A673 (cell line): Measurements from ENCODE around the gene COQ5. TPM values are rescaled to one million over a fixed set of nuclear protein-coding genes. Genes with fewer than 3 reads are reported as not detected.

Experiments used
- BruUV-seq: library from RNA; stranded (reverse); fragments of 400-500 nt; replicated peaks from 2 replicates; lab custom pipeline; 2021; lab: Mats Ljungman, UMichigan
- CTCF ChIA-PET: fragments of 300-600 bp; sonication (Branson Sonifier 250); formaldehyde crosslinking; loops from one replicate; lab custom pipeline; 2022; ENCODE audit warnings: antibody characterized with exemption; lab: Charles Lee
- POLR2A ChIA-PET: fragments of 300-600 bp; sonication (Branson Sonifier 250); formaldehyde crosslinking; loops from one replicate; lab custom pipeline; 2022; ENCODE audit warnings: antibody characterized with exemption; ENCODE audit not compliant: low non-redundant PET; lab: Charles Lee
- DNase-seq: peaks from one replicate; pipeline ENCODE4 v3.0.0-alpha.2; 2015; ENCODE audit warnings: low spot score
- H3K27ac ChIP-seq: fragments of 200-600 bp; sonication (generic); 2 replicates; pipeline ENCODE4 v1.5.1; 2016; ENCODE audit warnings: mixed run types, low read depth, mild to moderate bottlenecking, mixed read lengths, antibody characterized with exemption, low read length; ENCODE audit not compliant: poor library complexity, severe bottlenecking
- H3K27me3 ChIP-seq: fragments of 200-600 bp; sonication (generic); replicated peaks from 2 replicates; pipeline ENCODE4 v1.6.1; 2017; ENCODE audit warnings: mixed run types, low read depth, mild to moderate bottlenecking, mixed read lengths, antibody characterized with exemption, low read length; ENCODE audit not compliant: insufficient read depth, poor library complexity
- H3K36me3 ChIP-seq: fragments of 200-600 bp; sonication (generic); 2 replicates; pipeline ENCODE4 v1.6.1; 2016; ENCODE audit warnings: mixed run types, mild to moderate bottlenecking, mixed read lengths, antibody characterized with exemption, low read length; ENCODE audit not compliant: insufficient read depth, poor library complexity, severe bottlenecking
- H3K4me1 ChIP-seq: fragments of 200-600 bp; sonication (generic); 2 replicates; pipeline ENCODE4 v1.6.1; 2017; ENCODE audit warnings: mixed run types, mild to moderate bottlenecking, mixed read lengths, antibody characterized with exemption, low read length; ENCODE audit not compliant: insufficient read depth, poor library complexity, severe bottlenecking
- H3K4me3 ChIP-seq: fragments of 200-600 bp; sonication (generic); 2 replicates; pipeline ENCODE4 v1.5.1; 2016; ENCODE audit warnings: low read depth, mixed run types, mild to moderate bottlenecking, mixed read lengths, low read length; ENCODE audit not compliant: poor library complexity, severe bottlenecking
- H3K9me3 ChIP-seq: fragments of 200-600 bp; sonication (generic); 2 replicates; pipeline ENCODE4 v1.6.1; 2016; ENCODE audit warnings: mixed run types, low read depth, mild to moderate bottlenecking, mixed read lengths, antibody characterized with exemption, low read length; ENCODE audit not compliant: poor library complexity, severe bottlenecking
- CTCF ChIP-seq: fragments of 300-800, 200-600 bp; sonication (generic); conservative IDR thresholded peaks from 2 replicates; pipeline ENCODE4 v1.5.1; 2017; ENCODE audit warnings: low read depth, mild to moderate bottlenecking, antibody characterized with exemption, low read length, moderate library complexity, mixed read lengths
- EZH2 ChIP-seq: fragments of 200-600 bp; sonication (generic); IDR thresholded peaks from 2 replicates; pipeline ENCODE4 v1.6.1; 2017; ENCODE audit warnings: borderline replicate concordance, low read depth, mild to moderate bottlenecking, mixed read lengths, antibody characterized with exemption, low read length; ENCODE audit not compliant: poor library complexity, severe bottlenecking
- intact Hi-C: fragments of 100-400 bp; cut with micrococcal nuclease; formaldehyde crosslinking; loops from one replicate; pipeline ENCODE4 v1.10.0; 2022; ENCODE audit not compliant: unreplicated experiment
- total RNA-seq: library from RNA; stranded (reverse); gene quantifications from 2 replicates; pipeline ENCODE4 v1.2.3, GENCODE V29; 2021

The COQ5 gene
- total RNA-seq, 1 experiment from 2014 or later = 36.5 TPM

- H3K9me3 ChIP-seq = no peaks in the 10 kb centered on the region
- TF ChIP-seq CTCF (no peak), EZH2 (no peak)
- no peak overlapping the region for H3K4me3 ChIP-seq
- POLR2A ChIA-PET = no interaction called here
- intact Hi-C loops = no loop called here
- no peaks in the 10 kb centered on the region for H3K4me1 ChIP-seq
- BruUV-seq = TSS peak; percentile 7
- CTCF ChIA-PET = no interaction called here
- no peaks in the 10 kb centered on the region for H3K27me3 ChIP-seq
- DNase-seq = no peak
- H3K36me3 ChIP-seq = peaks cover 97% of the 10 kb centered on the region
- H3K27ac ChIP-seq = no peak overlapping the region
These were observed 68.8 kb downstream of the COQ5 start for GRCh38 chr12:120460157-120460556.

- intact Hi-C loops = no loop called here
- H3K4me3 ChIP-seq = no peak overlapping the region
- ChIA-PET CTCF (interaction anchor here (0.6 kb wide), 1 partner anchor 59 kb away, joined by 9 read pairs; no protein-coding TSS in a partner anchor), POLR2A (no interaction called here)
- H3K9me3 ChIP-seq = no peaks in the 10 kb centered on the region
- peak; percentile 43; the same call in 1 of the 2 replicates for TF ChIP-seq CTCF
- TF ChIP-seq EZH2 = no peak
- H3K27me3 ChIP-seq = no peaks in the 10 kb centered on the region
- no TSS peak for BruUV-seq
- DNase-seq = no peak
- peaks cover 87% of the 10 kb centered on the region for H3K36me3 ChIP-seq
- H3K4me1 ChIP-seq = no peaks in the 10 kb centered on the region
- H3K27ac ChIP-seq = no peak overlapping the region
These were observed 71.8 kb downstream of the COQ5 start for GRCh38 chr12:120457133-120457532.

GRCh38 chr12:120455302-120455701 is 73.7 kb downstream of the COQ5 start:
- H3K9me3 ChIP-seq = no peaks in the 10 kb centered on the region
- ChIA-PET CTCF (no interaction called here), POLR2A (no interaction called here)
- H3K36me3 ChIP-seq = peaks cover 72% of the 10 kb centered on the region
- intact Hi-C loops = no loop called here
- no peaks in the 10 kb centered on the region for H3K27me3 ChIP-seq
- no peaks in the 10 kb centered on the region for H3K4me1 ChIP-seq
- BruUV-seq = no TSS peak
- H3K27ac ChIP-seq = no peak overlapping the region
- DNase-seq = no peak
- H3K4me3 ChIP-seq = no peak overlapping the region
- TF ChIP-seq CTCF (no peak), EZH2 (no peak)
